Liver (tissue), 9 donors: ENCODE results near the gene ATE1. TPM values are rescaled to one million over a fixed set of nuclear protein-coding genes. Genes with fewer than 3 reads are reported as not detected.

Source experiments
- DNase-seq: peaks from one replicate; pipeline ENCODE4 v3.0.0-alpha.2; 2017; ENCODE audit warnings: low spot score
- H3K27ac ChIP-seq, 2 donors: one replicate each; pipeline ENCODE4 v1.7.0; 2013; ENCODE audit warnings: inconsistent platforms in 2 of 2, low read length in 2 of 2, control low read depth in 1 of 2, low read depth in 1 of 2, mild to moderate bottlenecking in 1 of 2
- H3K27me3 ChIP-seq, 4 donors: one replicate each; pipeline versions ENCODE4 v1.6.1 to v1.7.0; 2013; ENCODE audit warnings: low read length in 3 of 4, inconsistent platforms in 1 of 4, mild to moderate bottlenecking in 1 of 4, moderate library complexity in 1 of 4; ENCODE audit not compliant: control insufficient read depth in 4 of 4, insufficient read depth in 4 of 4
- H3K36me3 ChIP-seq, 4 donors: one replicate each; pipeline versions ENCODE4 v1.6.1 to v1.7.0; 2013; ENCODE audit warnings: low read length in 3 of 4, mild to moderate bottlenecking in 3 of 4, low read depth in 1 of 4, moderate library complexity in 1 of 4; ENCODE audit not compliant: control insufficient read depth in 4 of 4, insufficient read depth in 3 of 4
- H3K4me1 ChIP-seq, 4 donors: one replicate each; pipeline versions ENCODE4 v1.6.1 to v1.7.0; 2013; ENCODE audit warnings: low read length in 3 of 4, mild to moderate bottlenecking in 3 of 4, moderate library complexity in 1 of 4; ENCODE audit not compliant: control insufficient read depth in 4 of 4, insufficient read depth in 4 of 4
- H3K4me3 ChIP-seq, 3 donors: one replicate each; pipeline versions ENCODE4 v1.6.1 to v1.7.0; 2013; ENCODE audit warnings: low read length in 3 of 3, control low read depth in 1 of 3, low read depth in 1 of 3, mild to moderate bottlenecking in 1 of 3
- H3K9ac ChIP-seq, 2 donors: one replicate each; pipeline ENCODE4 v1.7.0; 2013; ENCODE audit warnings: low read length in 2 of 2, mild to moderate bottlenecking in 2 of 2, moderate library complexity in 2 of 2, control low read depth in 1 of 2, low read depth in 1 of 2
- H3K9me3 ChIP-seq, 4 donors: one replicate each; pipeline versions ENCODE4 v1.6.1 to v1.7.0; 2013; ENCODE audit warnings: low read length in 3 of 4; ENCODE audit not compliant: control insufficient read depth in 4 of 4
- CTCF ChIP-seq: fragments of 150-350 bp; IDR thresholded peaks from 2 replicates; pipeline ENCODE4 v1.5.1; 2017; ENCODE audit warnings: improper control_type of control experiment, low read depth, low read length; ENCODE audit not compliant: missing input control
- EGR1 ChIP-seq, 2 donors: IDR thresholded peaks; 2 replicates each; pipeline ENCODE4 v1.6.1; 2016 to 2018; ENCODE audit warnings: antibody characterized with exemption in 2 of 2, low read depth in 2 of 2
- FOXA1 ChIP-seq: IDR thresholded peaks from 2 replicates; pipeline ENCODE4 v1.6.1; 2016; ENCODE audit warnings: antibody characterized with exemption
- FOXA2 ChIP-seq: IDR thresholded peaks from 2 replicates; pipeline ENCODE4 v1.6.1; 2016; ENCODE audit warnings: antibody characterized with exemption
- GABPA ChIP-seq, 2 donors: IDR thresholded peaks in 1 of 2; conservative IDR thresholded peaks in 1 of 2; 2 replicates each; pipeline ENCODE4 v1.6.1; 2016; ENCODE audit warnings: antibody characterized with exemption in 2 of 2, mild to moderate bottlenecking in 1 of 2, moderate library complexity in 1 of 2
- HNF4A ChIP-seq, 2 donors: conservative IDR thresholded peaks; 2 replicates each; pipeline ENCODE4 v1.6.1; 2016; ENCODE audit warnings: antibody characterized with exemption in 2 of 2, mild to moderate bottlenecking in 2 of 2
- HNF4G ChIP-seq: IDR thresholded peaks from 2 replicates; pipeline ENCODE4 v1.6.1; 2016; ENCODE audit warnings: antibody characterized with exemption
- JUND ChIP-seq, 2 donors: IDR thresholded peaks; 2 replicates each; pipeline ENCODE4 v1.6.1; 2016; ENCODE audit warnings: antibody characterized with exemption in 2 of 2
- MAX ChIP-seq: IDR thresholded peaks from 2 replicates; pipeline ENCODE4 v1.6.1; 2016; ENCODE audit warnings: antibody characterized with exemption
- NR2F2 ChIP-seq: IDR thresholded peaks from 2 replicates; pipeline ENCODE4 v1.6.1; 2016; ENCODE audit warnings: antibody characterized with exemption
- RAD21 ChIP-seq, 2 donors: IDR thresholded peaks; 2 replicates each; pipeline ENCODE4 v1.6.1; 2016; ENCODE audit warnings: antibody characterized with exemption in 2 of 2, mild to moderate bottlenecking in 2 of 2
- REST ChIP-seq: IDR thresholded peaks from 2 replicates; pipeline ENCODE4 v1.6.1; 2016; ENCODE audit warnings: antibody characterized with exemption, mild to moderate bottlenecking
- RXRA ChIP-seq, 2 donors: IDR thresholded peaks; 2 replicates each; pipeline ENCODE4 v1.6.1; 2017 to 2018; ENCODE audit warnings: antibody characterized with exemption in 2 of 2, mild to moderate bottlenecking in 1 of 2
- SP1 ChIP-seq: IDR thresholded peaks from 2 replicates; pipeline ENCODE4 v1.6.1; 2018; ENCODE audit warnings: antibody characterized with exemption, mild to moderate bottlenecking
- TAF1 ChIP-seq: conservative IDR thresholded peaks from 2 replicates; pipeline ENCODE4 v1.6.1; 2016; ENCODE audit warnings: antibody characterized with exemption, mild to moderate bottlenecking
- YY1 ChIP-seq: IDR thresholded peaks from 2 replicates; pipeline ENCODE4 v1.6.1; 2016; ENCODE audit warnings: antibody characterized with exemption, mild to moderate bottlenecking
- ZBTB33 ChIP-seq: IDR thresholded peaks from 2 replicates; pipeline ENCODE4 v1.6.1; 2016; ENCODE audit warnings: antibody characterized with exemption
- polyA plus RNA-seq, 2 donors: library from polyadenylated mRNA; stranded (reverse) in 1 of 2; unstranded in 1 of 2; fragments of 200-250 nt in 1 of 2; fragments of >200 nt in 1 of 2; fragmentation: Nextera tagmentation in 1 of 2; extraction: Ambion mirVana in 1 of 2; gene quantifications; one replicate each; pipeline versions ENCODE4 v1.2.1 to v1.2.3, GENCODE V29; 2013 to 2015
- total RNA-seq, 2 donors: library from RNA; depleted of rRNA; stranded (reverse); fragments of >200 nt; gene quantifications; one replicate each; pipeline ENCODE4 v1.2.3, GENCODE V29; 2014
- TF ChIP-seq, protein P1 (sequence below): IDR thresholded peaks from 2 replicates; pipeline ENCODE4 v1.6.1; 2016; ENCODE audit warnings: antibody characterized with exemption
- donor health status: healthy.
- donor health status: healthy.
- donor health status: healthy.
- donor health status: healthy.
- donor health status: healthy.

ATE1 gene
- total and polyA plus RNA-seq, 4 donors, result 7.9 to 34.9 (median 13.5) TPM

- Histone ChIP-seq H3K27me3 (no peaks in the 10 kb centered on the region), H3K36me3 (peaks cover 0 to 9% (median 4%) of the 10 kb centered on the region in 4 donors), H3K4me3 (no peak overlapping the region), H3K9me3 (no peaks in the 10 kb centered on the region), H3K27ac (no peak overlapping the region), H3K4me1 (no peaks in the 10 kb centered on the region), H3K9ac (no peak overlapping the region)
- TF ChIP-seq YY1 (no peak), TAF1 (no peak), HNF4G (no peak), RAD21 (IDR thresholded peaks at IDR 0.05) (no peak), JUND (IDR thresholded peaks at IDR 0.05) (no peak), NR2F2 (no peak), FOXA2 (no peak), ZBTB33 (no peak), SP1 (no peak), REST (no peak), RXRA (IDR thresholded peaks at IDR 0.05) (no peak), GABPA (IDR thresholded peaks at IDR 0.05 in 1 of 2, conservative IDR thresholded peaks at IDR 0.05 in 1 of 2) (no peak), MAX (no peak), HNF4A (conservative IDR thresholded peaks at IDR 0.05) (no peak), CTCF (no peak), FOXA1 (no peak), EGR1 (IDR thresholded peaks at IDR 0.05; ENCODE audit: low read depth in 2 of 2) (no peak)
- TF ChIP-seq, protein P1, sequence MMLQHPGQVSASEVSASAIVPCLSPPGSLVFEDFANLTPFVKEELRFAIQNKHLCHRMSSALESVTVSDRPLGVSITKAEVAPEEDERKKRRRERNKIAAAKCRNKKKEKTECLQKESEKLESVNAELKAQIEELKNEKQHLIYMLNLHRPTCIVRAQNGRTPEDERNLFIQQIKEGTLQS, result no peak
- DNase-seq, result no peak
Observed at GRCh38 chr10:121880895-121881294, 46.9 kb downstream of the ATE1 start.
